ENCODE data around the gene MED17.

Gene MED17

DNA sequence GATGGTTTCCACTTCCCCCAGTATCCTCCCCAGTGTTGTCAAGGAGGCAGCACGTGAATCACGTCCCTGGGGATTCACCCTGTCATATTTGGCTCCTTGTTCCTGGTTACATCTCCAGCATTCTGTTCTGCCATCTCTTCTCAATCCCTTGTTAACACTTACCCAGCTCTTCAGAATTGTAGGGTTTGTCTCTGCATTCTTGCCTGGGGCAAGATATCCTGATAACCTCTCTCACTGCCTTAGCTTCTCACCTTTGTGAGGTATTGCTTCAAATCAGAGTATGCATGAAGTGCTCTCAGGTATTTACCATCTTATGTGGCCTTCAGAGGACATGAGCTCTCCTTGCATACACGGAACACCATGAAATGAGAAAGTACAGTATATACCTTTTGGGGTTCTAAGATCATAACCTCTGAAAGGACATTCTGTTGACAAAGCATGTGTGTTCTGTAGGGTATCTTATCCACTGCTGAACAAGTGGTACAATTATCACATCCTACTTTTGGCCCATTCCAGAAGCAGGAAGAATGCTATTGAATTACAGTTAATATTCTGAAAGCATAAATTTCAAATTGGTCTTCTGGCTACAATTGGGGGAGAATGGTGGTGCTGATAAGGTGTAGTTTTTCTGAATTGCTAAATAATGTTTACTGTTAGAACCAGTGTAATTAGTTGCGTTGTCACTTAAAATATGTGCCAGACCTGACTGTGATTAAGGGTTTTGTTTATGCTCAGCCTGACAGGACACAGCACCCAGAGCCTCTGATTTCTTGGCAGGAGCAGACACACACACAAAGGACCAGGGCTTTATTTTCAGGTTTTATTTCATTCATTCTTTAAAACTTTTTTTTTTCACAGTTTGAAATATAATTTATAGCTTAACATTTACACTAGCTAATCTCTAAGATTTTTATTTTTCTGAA, 33.6 kb downstream of the MED17 start:
- no peak for DNase-seq

DNA sequence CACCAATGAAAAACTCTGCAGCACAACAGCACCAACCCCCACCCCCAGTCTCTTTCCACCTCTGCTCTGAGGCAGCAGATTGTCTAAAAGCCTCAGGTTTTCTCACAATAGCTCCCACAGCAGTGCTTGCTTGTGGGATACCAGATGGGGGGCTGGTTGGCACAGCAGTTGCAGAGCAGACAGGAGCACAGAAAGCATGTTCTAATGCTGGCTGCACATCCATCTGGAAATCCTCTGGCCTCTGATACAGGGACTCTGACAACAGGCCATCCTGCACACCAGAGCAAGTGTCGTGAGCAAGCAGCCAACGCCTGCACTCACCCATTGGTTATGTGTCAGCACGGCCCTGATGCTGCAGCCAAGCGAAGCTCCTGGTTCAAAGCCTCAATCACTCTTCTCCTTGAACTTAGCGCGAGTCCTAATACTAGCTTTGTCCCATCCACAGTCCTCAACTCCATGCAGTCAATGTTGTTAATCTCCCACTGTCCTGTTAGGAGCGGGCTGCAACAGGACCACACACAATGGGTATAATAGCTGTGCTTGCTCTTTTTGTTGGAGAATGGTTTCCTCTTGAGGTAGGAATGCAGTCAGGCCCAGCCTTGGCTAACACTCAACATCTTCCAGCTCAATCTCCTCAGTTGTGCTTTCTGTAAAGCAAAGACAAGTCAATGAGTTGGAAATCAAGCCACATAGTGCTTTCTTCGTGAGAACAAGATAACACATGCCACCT, 36.0 kb downstream of the MED17 start:
- no peak for DNase-seq

DNA sequence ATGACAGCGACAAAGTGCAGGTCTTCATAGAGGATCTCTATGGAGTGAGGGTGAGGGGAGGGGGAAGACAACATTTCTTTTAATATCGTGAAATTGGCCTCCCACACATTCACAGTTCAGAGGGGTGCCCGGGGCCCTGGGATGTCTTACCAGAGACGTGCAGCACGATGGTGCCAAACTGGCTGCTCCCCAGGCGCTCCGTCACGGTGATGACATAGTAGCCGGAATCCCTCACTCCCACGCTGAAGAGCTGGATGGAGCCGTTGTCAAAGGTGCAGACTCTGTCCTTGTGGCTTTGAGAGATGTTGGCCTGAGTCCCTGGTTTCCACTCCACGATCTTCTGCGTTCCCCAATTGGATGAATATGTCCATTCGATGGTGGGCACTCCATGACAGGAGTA, 36.8 kb downstream of the MED17 start:
- DNase-seq = no peak

DNA sequence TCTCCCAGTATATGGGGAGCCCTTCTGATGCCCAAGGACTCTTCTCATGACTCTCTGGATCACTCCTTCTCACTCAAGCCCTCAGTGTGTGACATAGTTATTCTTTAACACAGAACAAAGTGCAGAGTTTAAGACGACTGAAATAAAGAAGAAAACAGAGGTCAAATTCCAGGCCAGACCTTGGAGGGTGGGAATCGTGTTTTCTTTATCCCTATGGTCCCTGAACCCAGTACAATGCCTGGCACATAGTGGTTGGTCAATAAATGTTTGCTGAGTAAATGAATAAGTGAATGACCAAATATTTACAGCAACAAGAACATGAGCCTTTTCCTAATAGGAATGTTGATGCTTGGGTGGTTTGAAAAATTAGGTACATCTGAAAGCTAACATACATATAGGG, 37.5 kb downstream of the MED17 start:
- no peak for DNase-seq

DNA sequence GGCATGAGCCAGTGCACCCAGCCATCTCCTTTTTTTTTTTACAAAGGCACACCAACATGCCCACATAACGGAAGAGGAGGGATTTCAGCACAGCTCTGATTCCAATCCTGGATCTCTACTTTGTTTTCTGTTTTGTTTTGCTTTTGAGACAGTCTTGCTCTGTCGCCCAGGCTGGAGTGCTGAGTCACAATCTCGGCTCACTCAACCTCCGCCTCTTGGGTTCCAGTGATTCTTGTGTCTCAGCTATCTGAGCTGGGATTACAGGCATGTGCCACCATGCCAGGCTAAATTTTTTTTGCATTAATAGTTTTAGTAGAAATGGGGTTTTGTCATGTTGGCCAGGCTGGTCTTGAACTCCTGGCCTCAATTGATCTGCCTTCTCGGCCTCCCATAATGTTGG, 38.3 kb downstream of the MED17 start:
- no peak for DNase-seq

DNA sequence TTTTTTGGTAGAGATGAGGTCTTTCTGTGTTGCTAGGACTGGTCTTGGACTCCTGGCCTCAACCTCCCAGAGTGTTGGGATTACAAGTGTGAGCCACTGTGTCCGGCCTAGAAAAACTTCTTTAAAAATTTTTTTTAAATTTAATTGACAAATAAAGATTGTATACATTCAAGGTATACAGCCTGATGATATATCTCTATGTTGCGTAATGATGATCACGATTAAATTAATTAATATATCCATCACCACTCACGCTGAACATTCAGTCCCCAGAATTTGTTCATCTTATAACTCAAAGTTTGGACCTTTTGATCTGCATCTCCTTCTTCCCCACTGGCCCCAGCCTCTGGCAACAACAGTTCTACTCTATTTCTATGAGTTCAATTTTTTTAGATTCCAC, 39.1 kb downstream of the MED17 start:
- DNase-seq = no peak

DNA sequence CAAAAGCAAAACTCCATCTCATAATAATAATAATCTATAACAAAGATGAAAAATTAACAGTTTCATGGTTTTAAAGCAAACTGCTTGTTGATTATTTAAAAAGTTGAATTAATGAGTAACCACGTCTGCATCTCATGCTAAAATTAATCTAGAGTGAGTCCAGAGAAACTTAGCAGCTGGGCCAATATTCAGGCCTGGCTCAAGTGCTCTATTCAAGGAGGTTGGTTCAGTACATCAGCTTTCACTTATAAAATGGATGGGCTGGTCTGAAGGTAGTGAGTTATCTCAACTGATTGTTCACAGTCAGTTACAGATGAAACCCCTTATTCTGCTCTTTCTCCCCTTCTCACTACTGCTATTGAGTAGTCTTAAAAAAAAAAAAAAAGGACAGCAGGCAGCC, 43.3 kb downstream of the MED17 start:
- no peak for DNase-seq

DNA sequence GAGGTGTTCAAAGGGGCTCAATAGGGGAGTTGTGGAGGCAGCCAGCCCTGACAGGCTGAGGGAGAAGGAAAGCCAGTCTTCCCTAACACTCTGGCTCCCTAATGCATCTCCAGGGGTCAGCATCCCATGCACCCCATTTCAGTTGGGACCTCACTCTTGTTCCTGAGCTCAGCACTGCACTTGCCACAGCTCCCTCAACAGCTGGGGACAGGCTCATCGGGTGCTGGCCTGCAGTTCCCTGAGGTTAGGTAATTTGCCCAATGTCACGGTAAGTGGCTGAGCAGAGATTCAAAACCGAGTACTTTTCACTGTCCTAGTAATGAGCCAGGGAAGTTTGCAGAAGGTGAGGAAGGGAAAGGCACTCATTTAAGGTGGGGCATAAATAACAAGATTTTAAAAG, 45.5 kb downstream of the MED17 start:
- DNase-seq = no peak

DNA sequence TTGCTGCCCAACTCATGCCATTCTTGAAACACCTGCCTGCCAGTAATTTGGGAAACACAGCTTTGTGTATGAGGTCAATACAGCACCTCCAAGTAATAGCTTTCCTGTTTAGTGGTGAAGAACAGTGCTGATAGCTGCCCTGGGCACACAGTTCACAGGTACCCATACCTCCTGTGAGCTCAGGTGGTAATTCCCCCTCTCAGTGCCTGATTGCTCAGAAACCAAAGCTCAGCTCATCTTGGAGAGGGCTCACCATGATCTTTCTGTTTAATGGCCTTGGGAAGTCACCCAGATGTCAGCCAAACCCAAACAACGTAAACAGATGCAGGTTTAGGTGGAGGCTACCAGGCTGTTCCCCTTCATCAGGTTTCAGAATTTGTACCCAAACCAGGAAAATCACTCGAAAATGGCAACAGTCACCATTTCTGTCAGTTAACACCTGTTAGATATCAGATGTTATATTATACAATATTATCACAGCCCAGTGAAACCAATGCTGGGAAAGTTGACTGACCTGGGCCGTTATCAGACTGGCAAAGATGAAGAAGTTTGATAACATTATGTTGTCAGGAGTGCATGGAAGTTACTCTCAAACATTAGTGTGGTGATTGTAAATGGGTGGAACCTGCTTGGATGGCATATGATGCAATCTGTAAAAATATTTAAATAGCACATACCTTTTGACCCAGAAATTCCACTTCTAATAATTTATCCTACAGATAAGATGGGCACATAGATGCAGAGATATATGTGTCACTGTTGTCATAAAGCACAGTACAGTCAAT, 47.5 kb downstream of the MED17 start:
- no peak for DNase-seq

DNA sequence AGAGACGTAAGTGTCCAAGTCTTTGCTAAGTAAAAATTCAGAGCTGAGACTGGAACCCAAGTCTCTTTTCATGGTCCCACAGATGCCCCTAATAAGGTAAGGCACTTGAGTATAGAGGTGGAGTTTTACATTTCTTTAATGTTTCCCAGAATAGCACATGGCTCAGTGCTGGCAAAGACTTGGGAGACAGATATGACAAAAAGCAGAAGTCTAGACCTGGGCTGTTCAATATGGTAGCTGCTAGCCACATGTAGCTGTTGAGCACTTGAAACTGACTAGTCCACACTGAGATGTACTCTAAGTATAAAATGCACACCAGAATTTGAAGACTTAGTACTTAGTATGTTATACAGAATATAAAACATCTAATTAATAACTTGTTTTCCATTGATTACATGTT, 48.7 kb downstream of the MED17 start:
- no peak for DNase-seq

DNA sequence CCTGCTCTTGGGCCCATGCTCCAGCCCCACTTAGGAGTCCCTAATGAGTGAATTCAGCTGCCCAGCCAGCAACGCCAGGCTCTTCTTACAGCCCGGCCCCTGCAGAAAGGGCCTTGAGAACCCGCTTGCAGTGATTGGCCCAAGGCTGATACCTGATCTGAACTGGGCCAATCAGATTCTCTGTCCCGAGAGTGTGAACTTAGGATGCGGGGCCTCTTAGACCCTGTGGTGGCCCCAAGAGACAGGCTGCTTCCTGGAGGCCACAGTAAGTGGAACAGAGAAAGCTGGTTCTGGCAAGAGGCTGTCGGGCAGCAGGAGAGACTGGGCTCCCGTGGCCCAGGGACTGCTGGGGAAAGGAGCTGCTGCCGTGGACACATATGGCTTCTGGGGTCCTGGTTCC, 54.9 kb downstream of the MED17 start:
- DNase-seq = no peak

DNA sequence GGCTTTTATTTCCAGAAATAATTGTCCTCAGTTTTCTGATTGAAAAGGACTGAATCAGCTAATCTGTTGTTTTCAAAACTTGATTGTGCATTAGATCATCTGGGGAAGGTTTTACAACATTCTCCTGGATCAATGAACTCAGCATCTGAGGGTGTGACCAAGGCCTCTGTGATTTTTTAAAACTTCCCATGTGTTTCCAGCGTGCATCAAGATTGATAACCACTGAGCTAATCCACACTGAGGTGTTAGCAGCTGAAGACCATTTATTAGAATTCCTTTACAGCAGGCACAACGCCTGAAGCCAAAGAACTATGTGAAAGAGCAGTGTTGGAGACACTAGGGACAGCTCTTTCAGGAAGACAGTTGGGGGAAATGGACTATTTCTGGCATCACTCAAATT, 56.1 kb downstream of the MED17 start:
- DNase-seq = no peak

DNA sequence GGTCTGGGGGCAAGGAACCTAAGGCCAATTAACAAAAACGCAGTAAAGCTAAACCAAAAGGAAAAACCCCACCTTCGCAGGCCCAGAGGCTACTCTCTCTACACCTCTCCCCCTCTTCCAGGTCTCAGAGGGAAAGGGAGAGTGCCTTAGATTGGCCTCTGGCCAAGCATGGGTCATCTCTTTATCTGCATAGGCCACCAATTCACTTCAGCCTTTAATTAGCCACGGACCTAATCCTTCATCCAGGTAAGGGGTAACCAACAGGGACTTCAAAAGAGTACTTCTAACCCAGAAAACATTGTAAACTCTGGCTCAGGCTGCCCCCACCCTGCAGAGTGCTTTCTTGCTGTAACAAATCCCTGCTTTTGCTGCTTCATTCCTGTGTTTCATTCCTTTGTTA, 56.9 kb downstream of the MED17 start:
- DNase-seq = no peak

DNA sequence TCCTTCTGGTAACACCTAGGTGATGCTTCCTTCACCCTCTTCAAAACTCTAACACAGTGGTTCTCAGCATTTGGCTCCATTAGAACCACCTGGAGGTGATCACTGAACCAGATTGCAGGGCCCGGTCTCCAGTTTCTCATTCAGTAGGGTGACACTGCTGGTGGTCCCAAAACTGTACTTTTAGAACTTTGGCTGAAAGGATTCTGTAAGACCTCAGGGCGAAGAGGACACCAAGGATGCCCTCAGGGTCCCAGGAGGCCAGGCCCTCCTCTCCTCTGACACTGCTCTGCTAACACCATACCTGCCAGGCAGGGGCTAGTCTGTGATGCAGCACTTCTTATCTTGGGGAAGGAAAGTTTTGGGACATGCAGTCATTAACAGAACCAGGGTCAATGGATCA, 57.4 kb downstream of the MED17 start:
- no peak for DNase-seq

DNA sequence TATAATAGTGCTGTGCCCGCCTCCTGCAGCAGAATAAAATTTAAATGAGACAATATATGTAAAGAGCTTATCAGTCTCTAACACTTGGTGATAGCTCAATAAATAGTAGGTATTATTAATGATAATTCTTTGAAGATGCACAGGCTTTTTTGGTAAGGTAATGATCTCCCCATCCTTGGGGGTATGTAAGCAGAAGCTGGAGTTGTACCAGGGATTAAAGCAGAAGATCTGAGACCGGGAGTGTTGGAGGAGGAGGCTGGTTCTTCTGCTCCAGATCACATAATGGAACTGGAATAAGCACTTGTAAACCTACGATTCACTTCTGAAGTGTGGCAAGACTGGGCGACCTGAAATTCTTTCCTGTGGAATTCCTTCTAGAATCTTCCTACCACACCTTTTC, 58.0 kb downstream of the MED17 start:
- no peak for DNase-seq

DNA sequence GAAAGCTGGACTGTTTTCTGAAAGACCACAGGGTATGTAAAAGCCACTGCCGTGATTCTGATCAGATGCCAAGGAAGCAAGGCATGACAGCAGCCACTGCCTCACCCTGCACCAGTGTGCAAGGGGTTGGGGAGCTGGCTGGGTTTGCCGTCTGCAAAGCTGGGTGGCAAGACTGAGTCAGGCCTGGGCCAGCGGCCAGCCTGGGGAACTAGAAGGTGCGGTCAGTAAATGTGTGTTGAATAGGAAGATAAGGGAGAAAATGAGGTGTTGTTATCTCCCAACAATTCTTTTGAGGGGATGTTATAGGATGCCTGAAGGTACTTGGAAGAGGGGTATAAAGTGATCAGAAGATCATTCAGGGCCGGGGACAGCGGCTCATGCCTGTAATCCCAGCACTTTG, 58.4 kb downstream of the MED17 start:
- no peak for DNase-seq

DNA sequence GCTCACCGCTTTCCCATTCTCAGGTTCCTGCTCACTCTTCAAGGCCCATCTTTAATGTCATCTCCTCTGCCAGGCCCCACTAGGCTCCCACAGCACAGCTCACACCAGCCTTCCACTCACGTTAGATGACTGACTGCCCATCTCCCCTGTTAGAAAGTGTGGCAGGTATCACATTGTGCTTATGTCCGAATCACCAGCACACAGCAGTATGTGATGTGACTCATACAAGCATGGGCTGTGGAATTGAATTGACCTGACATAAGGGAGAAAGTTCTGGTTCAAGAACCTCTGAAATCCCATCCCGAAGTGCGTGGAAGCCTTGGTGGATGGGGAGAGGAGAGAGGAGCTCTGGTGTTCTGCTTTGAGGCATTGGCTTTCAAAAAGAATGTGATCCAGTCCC, 59.8 kb downstream of the MED17 start:
- no peak for DNase-seq

DNA sequence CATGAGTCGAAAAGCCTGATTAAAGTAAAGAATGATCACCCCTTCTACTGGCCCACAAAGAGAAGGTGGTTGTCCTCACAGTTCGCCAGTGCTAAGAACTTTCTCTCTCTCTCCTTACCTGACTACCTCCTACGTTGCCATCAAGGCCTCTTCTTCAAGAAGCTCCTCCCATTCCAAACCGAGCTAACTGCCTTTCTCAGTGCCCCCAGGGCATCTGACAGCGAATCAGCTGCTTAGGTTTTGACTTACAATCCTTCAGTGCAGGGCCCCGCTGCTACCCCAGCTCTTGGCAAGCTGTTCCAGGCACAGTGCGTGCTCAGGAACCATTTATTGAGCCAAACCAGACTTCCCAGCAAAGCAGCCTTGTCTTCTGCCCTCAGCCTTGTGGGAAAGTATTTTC, 60.5 kb downstream of the MED17 start:
- DNase-seq = no peak

DNA sequence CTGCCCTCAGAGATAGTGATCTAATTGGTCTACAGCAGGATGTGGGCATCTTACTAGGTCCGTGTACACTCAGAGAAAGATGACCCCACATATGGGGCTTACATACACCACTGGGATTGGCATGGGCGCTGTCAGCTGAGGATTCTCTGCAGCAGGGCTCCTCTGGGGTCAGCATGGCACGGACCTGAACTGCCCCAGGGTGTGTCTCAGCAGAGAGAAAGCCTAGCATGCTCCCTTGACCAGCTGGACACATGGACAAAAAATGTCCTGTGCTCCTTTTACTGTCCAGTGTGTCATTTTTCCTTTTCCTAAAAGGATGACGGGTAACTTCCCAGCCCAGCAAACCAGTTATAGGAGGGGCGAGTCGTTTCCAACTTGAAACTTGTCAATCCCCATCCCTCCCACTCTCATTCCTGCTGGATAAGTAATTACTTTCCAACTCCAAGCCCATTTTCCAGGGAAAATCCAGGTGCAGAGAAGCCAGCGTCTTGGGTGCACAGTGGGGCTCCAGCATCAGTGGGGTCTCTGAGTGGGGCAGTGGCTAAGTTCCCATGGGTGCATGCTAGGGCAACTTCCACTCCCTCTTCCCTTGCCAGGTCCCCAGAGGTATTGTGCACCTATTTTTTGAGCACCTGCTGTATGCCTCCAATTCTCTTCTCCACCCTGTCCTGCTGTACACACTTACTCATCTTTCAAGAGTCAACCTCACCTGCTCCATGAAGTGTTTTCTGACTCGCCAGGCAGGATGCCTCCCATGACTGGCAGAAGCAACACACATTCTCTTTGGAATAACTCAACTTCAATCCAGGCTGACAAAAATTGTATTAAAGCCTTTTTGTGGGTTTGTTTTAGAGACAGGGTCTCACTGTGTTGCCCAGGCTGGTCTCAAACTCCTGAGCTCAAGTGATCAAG, 61.4 kb downstream of the MED17 start:
- DNase-seq = no peak

DNA sequence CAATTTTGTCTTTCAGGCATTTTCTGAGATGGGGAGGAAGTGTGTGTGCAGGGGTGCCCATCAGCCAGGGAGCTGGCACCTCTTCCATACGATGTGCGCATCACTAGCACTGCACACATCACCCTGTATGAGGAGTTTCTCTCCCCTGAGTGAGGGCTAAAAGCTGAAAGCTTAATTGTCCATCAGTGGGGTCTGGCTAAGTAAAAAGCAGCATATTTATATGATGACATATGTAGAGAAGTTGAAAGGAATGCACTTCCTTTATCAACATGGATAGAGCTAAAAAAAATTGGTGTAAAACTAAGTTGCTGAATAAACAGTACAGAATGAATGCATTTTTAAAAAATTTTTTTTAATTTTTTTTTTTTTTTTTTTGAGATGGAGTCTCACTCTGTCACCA, 62.3 kb downstream of the MED17 start:
- no peak for DNase-seq

DNA sequence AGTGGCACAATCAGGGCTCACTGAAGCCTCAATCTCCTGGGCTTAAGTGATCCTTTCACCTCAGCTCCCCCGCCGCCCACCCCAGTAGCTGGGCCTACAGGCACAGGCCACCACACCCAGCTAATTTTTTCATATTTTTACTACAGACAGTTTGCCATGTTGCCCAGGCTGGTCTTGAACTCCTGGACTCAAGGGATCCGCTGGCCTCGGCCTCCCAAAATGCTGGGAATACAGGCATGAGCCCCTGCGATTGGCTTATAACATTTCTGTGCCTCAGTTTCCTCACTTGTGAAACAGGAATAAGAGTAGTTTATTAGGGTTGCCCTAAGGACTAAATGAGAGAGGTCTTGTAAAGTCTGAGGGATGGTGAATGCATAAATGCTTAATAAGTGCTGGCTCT, 65.1 kb downstream of the MED17 start:
- no peak for DNase-seq

DNA sequence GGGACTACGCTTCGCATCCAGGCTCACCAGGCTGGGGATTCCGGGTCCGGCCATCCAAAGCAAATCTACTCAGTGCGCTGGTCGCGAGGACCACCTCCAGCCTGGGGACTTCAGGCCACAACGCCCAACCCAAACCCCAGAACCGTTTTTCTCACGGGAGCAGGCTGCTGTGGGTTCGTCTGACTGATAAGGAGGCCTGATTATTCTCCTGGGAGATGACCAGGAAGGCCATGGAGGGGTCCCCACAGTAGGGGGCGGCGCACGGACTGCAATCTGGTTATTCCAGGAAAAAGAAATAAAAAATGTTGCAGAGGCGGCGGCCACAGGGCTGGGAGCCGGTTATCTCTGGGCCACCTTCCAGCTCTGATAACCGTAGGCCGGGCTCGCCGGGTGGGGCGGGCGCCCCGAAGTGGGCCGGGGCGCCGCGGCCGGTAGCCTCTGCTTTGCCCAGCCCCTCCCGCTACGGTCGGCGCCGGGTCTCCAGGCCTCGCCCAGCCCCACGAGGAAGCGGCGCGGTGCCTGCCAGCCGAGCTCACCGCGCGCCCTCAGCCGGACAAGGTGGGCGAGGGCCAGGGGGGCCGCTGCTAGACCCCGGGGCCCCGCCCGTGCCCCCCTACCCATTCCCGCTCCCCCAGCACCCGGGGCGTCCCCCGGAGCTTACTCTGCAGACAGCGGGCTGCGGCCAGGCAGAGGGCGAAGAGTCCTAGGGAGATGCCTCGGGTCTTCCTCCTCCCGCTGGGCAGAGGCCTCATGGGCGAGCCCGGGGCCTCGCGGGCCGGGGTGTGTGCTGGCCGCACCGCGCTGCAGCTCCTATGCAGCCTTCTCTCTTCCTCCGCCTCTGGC, 65.9 kb downstream of the MED17 start:
- DNase-seq = no peak

Data from inflammatory macrophage treated with lipopolysaccharide for 1 hour (primary cell).